IPS-18a (cell line): Measurements from ENCODE around the gene VASH2.
A peak's percentile ranks its signal among the peaks of the same experiment; 100 is the strongest.

Experiments used
- H3K27ac ChIP-seq: one replicate; pipeline ENCODE4 v1.5.1; 2013; ENCODE audit warnings: low read length
- H3K27me3 ChIP-seq: one replicate; pipeline ENCODE4 v1.6.1; 2013; ENCODE audit warnings: mild to moderate bottlenecking, low read length; ENCODE audit not compliant: control insufficient read depth, insufficient read depth
- H3K36me3 ChIP-seq: one replicate; pipeline ENCODE4 v1.6.1; 2013; ENCODE audit warnings: low read depth, low read length; ENCODE audit not compliant: control insufficient read depth
- H3K4me1 ChIP-seq: one replicate; pipeline ENCODE4 v1.6.1; 2013; ENCODE audit warnings: low read depth, low read length; ENCODE audit not compliant: control insufficient read depth
- H3K4me3 ChIP-seq: one replicate; pipeline ENCODE4 v1.5.1; 2013; ENCODE audit warnings: low read length
- H3K9ac ChIP-seq: one replicate; pipeline ENCODE4 v1.6.1; 2013; ENCODE audit warnings: mild to moderate bottlenecking, low read length, moderate library complexity
- H3K9me3 ChIP-seq: one replicate; pipeline ENCODE4 v1.6.1; 2013; ENCODE audit warnings: low read depth, low read length; ENCODE audit not compliant: control insufficient read depth

The VASH2 gene

GRCh38 chr1:212949771-212950170 lies 570 bp upstream of the VASH2 start:
- H3K36me3 ChIP-seq: peaks cover 24% of the 10 kb centered on the region
- peaks cover 14% of the 10 kb centered on the region for H3K27me3 ChIP-seq
- H3K4me1 ChIP-seq: peaks cover 17% of the 10 kb centered on the region
- no peaks in the 10 kb centered on the region for H3K9me3 ChIP-seq
- no peak overlapping the region for H3K27ac ChIP-seq
- peak overlapping the region; percentile 89 for H3K4me3 ChIP-seq
- H3K9ac ChIP-seq: no peak overlapping the region

GRCh38 chr1:212951126-212951946 lies 995 bp downstream of the VASH2 start:
- peak overlapping the region; percentile 76 for H3K9ac ChIP-seq
- no peak overlapping the region for H3K27ac ChIP-seq

GRCh38 chr1:212951947-212952640 lies 1.8 kb downstream of the VASH2 start:
- H3K4me3 ChIP-seq: peak overlapping the region; percentile 89
- H3K27ac ChIP-seq: no peak overlapping the region
- H3K27me3 ChIP-seq: peaks cover 14% of the 10 kb centered on the region

More at GRCh38 chr1:212951126-212951946, 995 bp downstream of the VASH2 start:
- Histone ChIP-seq H3K27me3 (peaks cover 14% of the 10 kb centered on the region), H3K4me1 (peaks cover 21% of the 10 kb centered on the region), H3K9me3 (no peaks in the 10 kb centered on the region), H3K4me3 (peak overlapping the region; percentile 89), H3K36me3 (peaks cover 39% of the 10 kb centered on the region)

GRCh38 chr1:212952641-212952976 lies 2.3 kb downstream of the VASH2 start:
- Histone ChIP-seq H3K27me3 (peaks cover 14% of the 10 kb centered on the region), H3K9ac (no peak overlapping the region), H3K4me1 (peaks cover 17% of the 10 kb centered on the region), H3K27ac (no peak overlapping the region), H3K9me3 (no peaks in the 10 kb centered on the region), H3K36me3 (peaks cover 51% of the 10 kb centered on the region), H3K4me3 (peak overlapping the region; percentile 89)

More at GRCh38 chr1:212951947-212952640, 1.8 kb downstream of the VASH2 start:
- Histone ChIP-seq H3K9me3 (no peaks in the 10 kb centered on the region), H3K36me3 (peaks cover 46% of the 10 kb centered on the region), H3K9ac (peak overlapping the region; percentile 14), H3K4me1 (peaks cover 17% of the 10 kb centered on the region)

- H3K4me3 ChIP-seq: peak overlapping the region; percentile 89
- peaks cover 14% of the 10 kb centered on the region for H3K27me3 ChIP-seq
Observed at GRCh38 chr1:212953321-212953720, 3.0 kb downstream of the VASH2 start.

GRCh38 chr1:212954514-212954913 lies 4.2 kb downstream of the VASH2 start:
- Histone ChIP-seq H3K4me1 (peaks cover 17% of the 10 kb centered on the region), H3K27ac (no peak overlapping the region), H3K9me3 (no peaks in the 10 kb centered on the region), H3K4me3 (no peak overlapping the region), H3K9ac (no peak overlapping the region), H3K36me3 (peaks cover 68% of the 10 kb centered on the region), H3K27me3 (peaks cover 4% of the 10 kb centered on the region)

More at GRCh38 chr1:212953321-212953720, 3.0 kb downstream of the VASH2 start:
- Histone ChIP-seq H3K9me3 (no peaks in the 10 kb centered on the region), H3K4me1 (peaks cover 17% of the 10 kb centered on the region), H3K9ac (no peak overlapping the region), H3K27ac (no peak overlapping the region), H3K36me3 (peaks cover 59% of the 10 kb centered on the region)

- Histone ChIP-seq H3K9ac (no peak overlapping the region), H3K27me3 (no peaks in the 10 kb centered on the region), H3K27ac (no peak overlapping the region), H3K9me3 (no peaks in the 10 kb centered on the region), H3K4me3 (no peak overlapping the region), H3K36me3 (peaks cover 73% of the 10 kb centered on the region), H3K4me1 (peaks cover 17% of the 10 kb centered on the region)
Observed at GRCh38 chr1:212955098-212955497, 4.8 kb downstream of the VASH2 start.

- Histone ChIP-seq H3K9me3 (no peaks in the 10 kb centered on the region), H3K9ac (no peak overlapping the region), H3K36me3 (peaks cover 83% of the 10 kb centered on the region), H3K4me1 (peaks cover 17% of the 10 kb centered on the region), H3K27ac (no peak overlapping the region), H3K27me3 (no peaks in the 10 kb centered on the region), H3K4me3 (no peak overlapping the region)
Observed at GRCh38 chr1:212955961-212956620, 5.8 kb downstream of the VASH2 start.

- Histone ChIP-seq H3K4me1 (peaks cover 10% of the 10 kb centered on the region), H3K27ac (no peak overlapping the region), H3K9ac (no peak overlapping the region), H3K36me3 (peaks cover 95% of the 10 kb centered on the region), H3K4me3 (no peak overlapping the region), H3K9me3 (no peaks in the 10 kb centered on the region), H3K27me3 (no peaks in the 10 kb centered on the region)
Observed at GRCh38 chr1:212957546-212957945, 7.2 kb downstream of the VASH2 start.

- Histone ChIP-seq H3K4me3 (no peak overlapping the region), H3K27ac (no peak overlapping the region), H3K4me1 (peaks cover 6% of the 10 kb centered on the region), H3K27me3 (no peaks in the 10 kb centered on the region), H3K9ac (no peak overlapping the region), H3K36me3 (peaks cover 95% of the 10 kb centered on the region), H3K9me3 (no peaks in the 10 kb centered on the region)
Observed at GRCh38 chr1:212958175-212958574, 7.8 kb downstream of the VASH2 start.
